Thoracic aorta (tissue), 2 donors: ENCODE data around the gene PTPRN2. TPM values are rescaled to one million over a fixed set of nuclear protein-coding genes. Genes with fewer than 3 reads are reported as not detected.

Source experiments
- ATAC-seq: fragments of 150-250 bp; one replicate; pipeline ENCODE4 v1.8.0; 2017; ENCODE audit warnings: low read depth; ENCODE audit not compliant: insufficient number of reproducible peaks, low FRiP score
- DNase-seq: peaks from one replicate; pipeline ENCODE4 v3.0.0-alpha.2; 2020; ENCODE audit warnings: low spot score
- H3K27ac ChIP-seq, 2 donors: fragments of 200-600 bp; sonication (generic); 1 replicate in 1 of 2; 2 replicates in 1 of 2; pipeline ENCODE4 v1.5.1; 2016; ENCODE audit warnings: mild to moderate bottlenecking in 2 of 2, moderate library complexity in 2 of 2
- H3K27me3 ChIP-seq: fragments of 200-600 bp; sonication (generic); replicated peaks from 2 replicates; pipeline ENCODE4 v1.6.0; 2016; ENCODE audit warnings: mild to moderate bottlenecking; ENCODE audit not compliant: insufficient read depth
- H3K36me3 ChIP-seq: fragments of 200-600 bp; sonication (generic); one replicate; pipeline ENCODE4 v1.5.1; 2016
- H3K4me1 ChIP-seq, 2 donors: fragments of 200-600 bp; sonication (generic); 1 replicate in 1 of 2; 2 replicates in 1 of 2; pipeline versions ENCODE4 v1.5.1 to v1.6.0; 2016; ENCODE audit warnings: low read depth in 2 of 2, mild to moderate bottlenecking in 1 of 2; ENCODE audit not compliant: control insufficient read depth in 1 of 2
- H3K4me3 ChIP-seq: fragments of 200-600 bp; sonication (generic); 2 replicates; pipeline ENCODE4 v1.5.1; 2016; ENCODE audit warnings: mild to moderate bottlenecking
- H3K9me3 ChIP-seq: fragments of 200-600 bp; sonication (generic); 2 replicates; pipeline ENCODE4 v1.5.1; 2016
- total RNA-seq, 2 donors: library from RNA; depleted of rRNA; stranded (reverse); fragments of >200 nt; gene quantifications; one replicate each; pipeline versions ENCODE4 v1.1.0 to v1.2.3, GENCODE V29; 2016
- TF ChIP-seq, protein P1 (sequence below): fragments of 200-600 bp; sonication (generic); IDR thresholded peaks from one replicate; pipeline ENCODE4 v1.5.1; 2019; ENCODE audit warnings: antibody characterized with exemption

Gene PTPRN2
- total RNA-seq, 2 donors from 2014 or later = 2.2 to 3.1 TPM

DNA sequence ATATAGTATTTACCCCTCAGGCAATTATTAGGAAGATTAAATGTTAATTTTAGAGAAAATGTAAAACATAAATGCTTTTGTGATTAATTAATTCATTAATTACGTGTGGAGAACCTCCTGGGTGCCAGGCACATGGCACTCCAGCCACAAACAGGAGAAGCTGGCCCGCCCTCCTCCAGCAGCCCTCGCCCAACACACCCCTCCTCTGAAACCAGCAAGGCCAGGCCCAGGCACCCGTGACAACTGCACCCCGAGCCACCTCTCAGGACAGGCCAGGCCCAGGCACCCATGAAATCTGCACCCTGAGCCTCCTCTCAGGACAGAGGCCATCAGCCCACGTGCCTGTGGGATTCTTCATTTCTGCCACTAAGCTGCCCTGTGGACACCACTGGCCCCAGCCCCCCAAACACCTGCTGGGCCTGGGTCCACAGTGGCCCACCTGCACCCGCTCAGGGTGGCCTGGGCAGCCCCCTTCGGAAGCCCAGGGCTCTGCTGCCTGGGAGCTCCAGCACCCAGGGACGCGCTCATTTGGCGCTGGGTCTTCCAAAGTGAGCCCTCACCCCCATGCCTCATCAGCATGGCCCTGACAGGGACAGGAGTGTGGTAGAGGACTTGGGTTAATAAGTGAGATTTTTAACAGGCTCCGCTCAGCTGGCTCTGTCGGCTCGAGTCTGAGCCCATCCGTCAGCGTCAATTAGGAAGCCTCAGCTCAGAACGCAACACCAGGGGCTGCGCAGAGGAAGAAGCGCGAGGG is 768.7 kb downstream of the PTPRN2 start:
- no peak overlapping the region for H3K27ac ChIP-seq
- no peak for ATAC-seq
- no peak overlapping the region for H3K4me3 ChIP-seq
- H3K36me3 ChIP-seq = no peaks in the 10 kb centered on the region
- H3K27me3 ChIP-seq = no peaks in the 10 kb centered on the region
- TF ChIP-seq, protein P1, sequence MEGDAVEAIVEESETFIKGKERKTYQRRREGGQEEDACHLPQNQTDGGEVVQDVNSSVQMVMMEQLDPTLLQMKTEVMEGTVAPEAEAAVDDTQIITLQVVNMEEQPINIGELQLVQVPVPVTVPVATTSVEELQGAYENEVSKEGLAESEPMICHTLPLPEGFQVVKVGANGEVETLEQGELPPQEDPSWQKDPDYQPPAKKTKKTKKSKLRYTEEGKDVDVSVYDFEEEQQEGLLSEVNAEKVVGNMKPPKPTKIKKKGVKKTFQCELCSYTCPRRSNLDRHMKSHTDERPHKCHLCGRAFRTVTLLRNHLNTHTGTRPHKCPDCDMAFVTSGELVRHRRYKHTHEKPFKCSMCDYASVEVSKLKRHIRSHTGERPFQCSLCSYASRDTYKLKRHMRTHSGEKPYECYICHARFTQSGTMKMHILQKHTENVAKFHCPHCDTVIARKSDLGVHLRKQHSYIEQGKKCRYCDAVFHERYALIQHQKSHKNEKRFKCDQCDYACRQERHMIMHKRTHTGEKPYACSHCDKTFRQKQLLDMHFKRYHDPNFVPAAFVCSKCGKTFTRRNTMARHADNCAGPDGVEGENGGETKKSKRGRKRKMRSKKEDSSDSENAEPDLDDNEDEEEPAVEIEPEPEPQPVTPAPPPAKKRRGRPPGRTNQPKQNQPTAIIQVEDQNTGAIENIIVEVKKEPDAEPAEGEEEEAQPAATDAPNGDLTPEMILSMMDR = no peak
- no peak for DNase-seq
- H3K4me1 ChIP-seq = no peaks in the 10 kb centered on the region
- no peaks in the 10 kb centered on the region for H3K9me3 ChIP-seq

DNA sequence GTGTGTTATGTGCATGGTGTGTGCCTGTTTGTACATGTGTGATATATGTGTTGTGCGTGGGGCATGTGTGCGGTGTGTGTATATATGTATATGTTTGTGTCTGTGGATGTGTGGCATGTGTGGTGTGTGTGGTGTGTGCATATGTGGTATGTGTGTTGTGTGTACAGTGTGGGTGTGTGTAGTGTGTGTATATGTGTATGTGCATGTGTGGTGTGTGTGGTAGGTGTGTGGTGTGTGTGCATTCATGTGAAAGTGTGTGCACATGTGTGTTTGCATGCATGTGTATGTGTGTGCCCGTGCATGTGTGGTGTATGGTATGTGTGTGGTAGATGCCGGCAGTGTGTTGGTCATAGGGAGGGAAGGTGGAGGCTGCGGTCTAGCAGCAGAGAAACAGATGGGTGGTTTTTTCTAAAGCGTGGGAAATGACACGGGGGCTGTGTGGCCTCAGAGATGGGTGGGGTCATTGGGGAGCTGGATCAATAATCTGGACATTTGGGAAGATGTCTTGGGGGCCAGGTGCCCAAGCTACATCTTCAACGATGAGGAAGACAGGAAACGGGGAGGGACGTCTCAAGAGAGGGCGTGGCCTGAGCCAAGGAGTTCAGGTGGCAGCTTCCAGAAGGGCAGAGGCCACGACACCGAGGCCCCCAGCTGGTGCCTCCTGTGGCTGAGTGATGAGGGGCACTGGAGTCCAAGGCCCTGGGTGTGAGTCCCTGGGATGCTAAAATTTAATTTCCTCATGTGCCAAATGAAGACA is 769.5 kb downstream of the PTPRN2 start:
- Histone ChIP-seq H3K4me3 (no peak overlapping the region), H3K9me3 (no peaks in the 10 kb centered on the region), H3K27me3 (no peaks in the 10 kb centered on the region), H3K36me3 (no peaks in the 10 kb centered on the region), H3K4me1 (no peaks in the 10 kb centered on the region), H3K27ac (no peak overlapping the region)
- DNase-seq (no peak), ATAC-seq (no peak)
- TF ChIP-seq, protein P1 = no peak

DNA sequence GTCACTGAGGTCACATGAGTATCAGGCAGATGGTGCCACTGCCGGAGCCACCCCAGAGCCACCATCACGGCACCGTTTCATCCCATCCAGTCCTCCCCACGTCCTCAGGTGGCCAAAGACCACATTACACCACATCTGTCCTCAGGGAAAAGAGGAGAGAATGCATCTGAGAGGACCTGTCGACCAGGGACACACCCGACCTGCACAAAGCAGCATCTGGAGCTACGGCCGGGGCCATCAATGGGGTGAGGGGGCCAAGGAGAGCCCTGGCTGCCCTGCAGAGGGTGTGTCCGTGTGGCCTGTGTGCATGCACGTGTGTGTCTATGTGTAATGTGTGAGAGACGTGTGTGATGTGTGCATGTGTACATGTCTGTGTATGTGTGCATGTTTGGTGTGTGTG is 770.2 kb downstream of the PTPRN2 start:
- Histone ChIP-seq H3K27ac (no peak overlapping the region), H3K9me3 (no peaks in the 10 kb centered on the region), H3K27me3 (no peaks in the 10 kb centered on the region), H3K36me3 (no peaks in the 10 kb centered on the region), H3K4me3 (no peak overlapping the region), H3K4me1 (no peaks in the 10 kb centered on the region)
- TF ChIP-seq, protein P1 = no peak
- ATAC-seq = no peak
- no peak for DNase-seq

DNA sequence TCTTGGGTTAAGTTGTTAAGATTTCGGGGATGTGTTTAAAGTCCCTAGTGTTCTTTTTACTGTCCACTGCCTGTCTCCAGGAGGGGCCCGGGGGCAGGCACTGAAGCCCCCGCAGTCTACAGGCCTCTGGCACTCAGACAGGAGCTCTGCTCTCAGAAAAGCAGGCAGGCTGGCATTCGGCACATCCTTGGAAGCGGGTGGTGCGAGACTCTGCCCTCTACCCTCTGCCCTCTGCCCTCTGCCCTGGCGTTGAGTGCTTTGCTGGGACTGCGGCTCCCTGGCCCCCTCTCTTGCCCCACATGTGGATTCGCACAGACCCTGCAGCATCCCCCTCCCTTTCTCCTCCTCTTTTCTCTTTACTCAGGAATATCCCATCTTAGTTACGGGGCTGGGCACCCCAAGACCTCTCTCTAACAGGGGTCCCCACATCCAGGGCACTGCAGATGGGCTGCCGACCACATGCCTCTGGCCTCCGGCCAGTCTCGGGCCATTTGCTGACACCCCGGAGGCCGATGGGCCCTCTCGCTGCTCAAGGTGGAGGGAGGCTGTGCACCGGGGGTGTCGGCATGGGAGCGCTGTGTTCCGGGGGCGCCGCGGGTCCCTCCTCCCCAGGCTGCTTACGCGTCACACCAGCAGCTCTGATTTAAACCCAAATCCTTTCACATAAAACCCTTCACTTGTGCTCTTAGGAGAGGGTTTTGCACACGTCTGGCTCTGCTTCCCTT is 770.9 kb downstream of the PTPRN2 start:
- Histone ChIP-seq H3K4me3 (no peak overlapping the region), H3K4me1 (no peaks in the 10 kb centered on the region), H3K36me3 (no peaks in the 10 kb centered on the region), H3K27me3 (no peaks in the 10 kb centered on the region), H3K27ac (no peak overlapping the region), H3K9me3 (no peaks in the 10 kb centered on the region)
- no peak for DNase-seq
- ATAC-seq = no peak
- TF ChIP-seq, protein P1 = no peak

DNA sequence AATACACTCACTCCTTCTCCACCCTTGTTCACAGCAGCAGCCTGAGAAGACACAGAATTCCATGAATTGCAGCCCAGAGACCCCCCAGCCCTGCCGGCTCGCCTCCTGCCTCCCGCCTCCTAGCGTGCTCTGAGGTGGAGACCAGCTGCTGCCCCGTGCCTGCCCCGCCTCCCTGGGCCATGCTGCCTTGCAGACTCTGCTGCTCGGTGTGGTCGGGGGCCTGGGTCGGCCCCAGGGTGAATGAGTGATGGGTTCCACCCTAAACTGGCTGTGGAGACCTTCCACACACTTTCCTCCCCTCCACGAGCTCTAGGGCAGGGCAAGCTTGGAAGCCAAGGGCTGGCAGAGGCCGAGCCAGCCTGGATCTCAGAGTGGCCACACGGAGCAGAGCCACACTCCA is 771.5 kb downstream of the PTPRN2 start:
- H3K9me3 ChIP-seq = no peaks in the 10 kb centered on the region
- H3K4me1 ChIP-seq = no peaks in the 10 kb centered on the region
- DNase-seq (no peak), ATAC-seq (no peak)
- no peaks in the 10 kb centered on the region for H3K36me3 ChIP-seq
- H3K27me3 ChIP-seq = no peaks in the 10 kb centered on the region
- H3K27ac ChIP-seq = no peak overlapping the region
- no peak overlapping the region for H3K4me3 ChIP-seq
- TF ChIP-seq, protein P1 = no peak
